Activated CD8-positive, alpha-beta memory T cell treated with anti-CD3 and anti-CD28 coated beads for 4 hours (primary cell): ENCODE data around the gene GGPS1.
A peak's percentile ranks its signal among the peaks of the same experiment; 100 is the strongest.
"Not testable (repeated sequence)": the region's sequence is repeated elsewhere in the genome, so short reads cannot be mapped to it uniquely, and the experiment has no call there.

Experiments
- DNase-seq, 2 donors: peaks; one replicate each; pipeline ENCODE4 v3.0.0-alpha.2; 2020; ENCODE audit warnings: low read depth in 2 of 2

The GGPS1 gene

GRCh38 chr1:235328271-235329138, at the start of gene GGPS1:
GGPS1 (plus strand) TSS chr1:235328570; CDS start chr1:235335265, 6,695 bp downstream.
- peak; percentile 97 to 99 for DNase-seq

- DNase-seq, result no peak
Observed at GRCh38 chr1:235278915-235279292, 49.5 kb upstream of the GGPS1 start.

- no peak for DNase-seq
Observed at GRCh38 chr1:235279694-235280093, 48.7 kb upstream of the GGPS1 start.

- no peak for DNase-seq
Observed at GRCh38 chr1:235280467-235280866, 47.9 kb upstream of the GGPS1 start.

GRCh38 chr1:235283636-235284035, 44.7 kb upstream of the GGPS1 start:
- DNase-seq, result not testable (repeated sequence)

GRCh38 chr1:235284231-235284769, 44.1 kb upstream of the GGPS1 start:
- no peak for DNase-seq

- no peak for DNase-seq
Observed at GRCh38 chr1:235286667-235287066, 41.7 kb upstream of the GGPS1 start.

GRCh38 chr1:235287208-235287882, 41.0 kb upstream of the GGPS1 start:
- no peak for DNase-seq

- DNase-seq, result no peak
Observed at GRCh38 chr1:235289859-235290739, 38.3 kb upstream of the GGPS1 start.

GRCh38 chr1:235290740-235291502, 37.4 kb upstream of the GGPS1 start:
- DNase-seq, result no peak

GRCh38 chr1:235291599-235292091, 36.7 kb upstream of the GGPS1 start:
- DNase-seq, result no peak

- DNase-seq, result no peak
Observed at GRCh38 chr1:235292790-235293189, 35.6 kb upstream of the GGPS1 start.

- DNase-seq, result no peak
Observed at GRCh38 chr1:235293322-235293942, 34.9 kb upstream of the GGPS1 start.

GRCh38 chr1:235295902-235296350, 32.4 kb upstream of the GGPS1 start:
- no peak for DNase-seq

GRCh38 chr1:235296729-235297128, 31.6 kb upstream of the GGPS1 start:
- no peak for DNase-seq

- no peak for DNase-seq
Observed at GRCh38 chr1:235297579-235297978, 30.8 kb upstream of the GGPS1 start.

GRCh38 chr1:235298758-235299157, 29.6 kb upstream of the GGPS1 start:
- DNase-seq, result no peak

GRCh38 chr1:235299169-235299858, 29.1 kb upstream of the GGPS1 start:
- no peak for DNase-seq

- no peak for DNase-seq
Observed at GRCh38 chr1:235302143-235302542, 26.2 kb upstream of the GGPS1 start.
